NCI-H2107 treated with DMSO at 0.1 percent for 48 hours (cell line): ENCODE measurements around the gene DCAKD.
"Not testable (repeated sequence)": the region's sequence is repeated elsewhere in the genome, so short reads cannot be mapped to it uniquely, and the experiment has no call there.

Experiments
- DNase-seq: peaks from one replicate; lab custom pipeline; 2025; ENCODE audit not compliant: unreplicated experiment; lab: John Stamatoyannopoulos, UW

DCAKD gene

DNA sequence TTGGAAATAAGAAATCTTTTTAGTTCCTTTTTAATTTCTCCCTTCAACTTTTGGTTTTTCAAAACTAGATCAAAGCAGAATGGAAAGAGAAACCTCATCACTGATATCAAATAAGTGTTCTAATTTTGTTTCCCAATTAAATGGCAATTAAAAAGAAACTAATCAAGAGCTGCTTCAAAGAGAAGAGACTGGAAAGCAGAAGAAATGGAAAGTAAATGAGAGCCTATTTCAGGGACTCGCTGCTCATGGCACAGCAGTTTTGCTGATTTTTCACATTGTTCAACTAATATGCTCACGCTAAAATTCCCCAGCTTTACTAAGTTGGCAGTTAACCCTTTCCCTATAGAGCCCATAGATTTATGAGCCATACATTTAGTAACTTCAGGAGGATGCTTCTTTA is 16.2 kb upstream of the DCAKD start:
- DNase-seq = no peak

DNA sequence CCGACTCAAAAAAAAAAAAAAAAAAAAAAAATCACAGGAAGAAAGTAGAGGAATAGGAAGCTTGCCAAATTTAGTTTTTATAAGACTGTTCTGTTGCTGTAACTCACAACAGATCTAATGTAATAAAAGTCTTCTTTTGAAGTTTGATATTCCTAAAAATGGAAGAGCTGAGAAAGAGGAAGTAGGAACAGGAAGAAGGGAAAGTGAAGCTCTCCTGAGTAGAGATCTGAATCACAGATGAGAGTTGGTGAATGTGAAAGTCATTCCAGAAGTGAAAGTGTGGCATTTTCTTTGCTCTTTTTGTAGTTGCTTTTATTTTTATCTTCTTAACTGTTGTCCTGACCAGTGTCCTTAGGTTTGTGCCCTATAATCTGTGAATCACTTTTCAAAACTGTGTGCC is 11.8 kb upstream of the DCAKD start:
- DNase-seq = no peak

DNA sequence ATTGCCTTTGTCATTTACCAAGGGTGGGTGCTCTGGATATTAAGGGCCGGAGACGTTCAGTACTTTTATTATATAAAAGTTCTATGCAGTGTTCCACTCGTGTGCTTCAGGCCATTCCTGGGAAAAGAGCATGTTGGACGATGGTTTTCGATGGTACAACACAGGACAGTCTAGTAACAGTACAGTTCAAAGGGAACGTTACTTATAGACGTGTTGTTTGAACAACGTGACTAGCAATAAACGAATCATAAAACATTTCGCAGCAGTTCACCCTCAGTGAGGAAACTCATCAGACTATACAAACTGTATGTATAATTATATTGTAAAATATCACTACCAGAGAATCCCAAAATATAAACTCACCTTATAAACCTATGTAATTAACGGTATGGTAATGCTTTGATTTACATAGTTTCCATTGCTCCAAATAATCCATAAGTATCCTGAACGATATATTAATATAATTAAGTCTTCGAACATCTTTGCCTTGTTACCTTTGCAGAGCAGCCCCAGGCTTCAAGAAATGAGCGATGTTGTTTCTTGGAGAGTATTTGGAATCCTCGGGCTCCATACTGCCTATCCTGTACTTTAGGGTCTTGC is 10.3 kb upstream of the DCAKD start:
- DNase-seq = no peak

DNA sequence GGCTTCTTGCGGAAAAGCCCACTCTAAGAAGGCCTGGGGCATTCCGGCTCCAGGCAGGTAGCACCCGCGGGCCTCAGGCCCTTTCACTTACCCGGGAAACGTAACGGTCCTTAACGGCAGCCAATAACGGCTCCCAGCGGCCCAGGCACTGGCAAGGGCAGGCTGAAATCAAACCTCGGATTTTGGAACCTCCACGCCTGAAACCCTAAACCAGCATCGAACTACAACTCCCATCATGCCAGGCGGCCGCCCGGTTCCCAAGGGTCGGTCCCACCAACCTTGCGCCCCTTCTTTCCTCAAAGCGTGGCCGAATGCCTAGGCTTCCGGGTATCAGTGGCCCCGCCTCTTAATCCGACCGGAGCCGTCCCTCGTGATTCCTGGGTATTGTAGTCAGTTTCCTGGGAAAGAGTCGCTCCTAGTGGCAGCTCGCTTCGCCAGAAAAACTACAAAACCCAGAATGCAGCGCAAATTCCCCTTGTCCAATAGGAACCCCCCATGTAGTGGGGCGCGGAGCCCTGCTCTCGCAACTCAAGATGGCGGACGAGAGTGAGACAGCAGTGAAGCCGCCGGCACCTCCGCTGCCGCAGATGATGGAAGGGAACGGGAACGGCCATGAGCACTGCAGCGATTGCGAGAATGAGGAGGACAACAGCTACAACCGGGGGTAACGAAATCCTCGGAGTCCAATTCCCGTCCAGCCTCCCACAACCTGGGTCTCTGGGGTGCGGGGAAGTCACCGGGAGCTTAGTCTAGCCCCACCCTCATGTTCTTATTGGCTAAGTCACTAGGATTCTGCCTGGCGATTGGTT is 9.6 kb upstream of the DCAKD start, which contains the start of gene NMT1:
TSS of gene NMT1 (plus strand) at position 521 of the 809 bp plus-strand sequence. CDS start at position 534, 13 bp downstream.
- DNase-seq = peak; percentile 99

DNA sequence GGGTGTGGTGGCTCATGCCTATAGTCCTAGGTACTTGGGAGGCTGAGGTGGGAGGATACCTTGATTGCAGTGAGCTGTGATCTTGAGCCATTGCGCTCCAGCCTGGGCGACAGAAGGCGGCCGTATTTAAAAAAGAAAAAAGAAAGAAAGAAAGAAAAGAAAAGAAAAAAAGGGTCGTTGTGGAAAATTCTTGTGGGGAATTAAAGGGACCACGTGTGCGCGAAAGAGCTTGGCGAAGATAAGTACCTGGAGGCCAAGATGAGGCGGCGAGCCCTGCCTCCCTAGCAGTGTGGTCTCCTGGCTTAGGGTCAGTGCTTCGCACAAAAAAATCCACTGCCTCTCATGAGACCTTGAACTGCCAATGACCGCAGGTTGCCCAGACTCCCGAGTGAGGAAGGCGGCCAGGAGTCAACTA is 9.0 kb upstream of the DCAKD start:
- no peak for DNase-seq

DNA sequence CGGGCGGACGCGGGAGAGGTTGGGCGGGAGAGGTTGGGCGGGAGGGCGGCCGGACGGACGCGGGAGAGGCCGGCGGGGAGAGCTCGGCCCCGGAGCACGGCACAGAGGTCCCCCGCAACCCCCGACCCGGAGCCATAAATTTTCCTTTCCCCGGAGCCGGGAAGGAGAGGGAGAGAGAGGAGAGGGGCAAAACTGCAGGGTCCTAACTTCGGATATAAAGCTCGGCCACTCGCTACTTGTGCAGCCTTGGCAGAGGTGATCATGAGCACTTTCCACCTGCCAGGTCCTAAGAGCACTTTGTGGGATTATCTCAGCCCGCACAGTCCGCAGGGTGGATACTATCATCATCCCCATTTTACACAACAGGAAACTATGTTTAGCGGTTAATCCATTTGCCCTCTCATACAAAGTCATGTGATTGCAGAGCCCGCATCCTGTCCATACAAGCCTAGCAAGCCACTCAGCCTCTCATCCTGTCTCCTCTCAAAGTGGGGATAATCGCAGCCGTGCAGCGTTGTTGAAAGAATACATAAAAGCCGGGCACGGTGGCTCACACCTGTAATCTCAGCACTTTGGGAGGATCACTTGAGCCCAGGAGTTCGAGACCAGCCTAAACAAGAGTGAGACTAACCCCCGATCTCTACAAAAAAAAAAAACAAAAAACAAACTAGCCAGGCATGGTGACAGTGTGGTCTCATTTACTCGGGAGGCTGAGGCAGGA is 780 bp upstream of the DCAKD start:
- peak; percentile 29 for DNase-seq

DNA sequence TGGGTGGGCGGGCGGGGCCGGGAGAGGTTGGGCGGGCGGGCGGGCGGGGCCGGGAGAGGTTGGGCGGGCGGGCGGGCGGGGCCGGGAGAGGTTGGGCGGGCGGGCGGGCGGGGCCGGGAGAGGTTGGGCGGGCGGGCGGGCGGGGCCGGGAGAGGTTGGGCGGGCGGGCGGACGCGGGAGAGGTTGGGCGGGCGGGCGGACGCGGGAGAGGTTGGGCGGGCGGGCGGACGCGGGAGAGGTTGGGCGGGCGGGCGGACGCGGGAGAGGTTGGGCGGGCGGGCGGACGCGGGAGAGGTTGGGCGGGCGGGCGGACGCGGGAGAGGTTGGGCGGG is 254 bp upstream of the DCAKD start:
- DNase-seq = not testable (repeated sequence)

DNA sequence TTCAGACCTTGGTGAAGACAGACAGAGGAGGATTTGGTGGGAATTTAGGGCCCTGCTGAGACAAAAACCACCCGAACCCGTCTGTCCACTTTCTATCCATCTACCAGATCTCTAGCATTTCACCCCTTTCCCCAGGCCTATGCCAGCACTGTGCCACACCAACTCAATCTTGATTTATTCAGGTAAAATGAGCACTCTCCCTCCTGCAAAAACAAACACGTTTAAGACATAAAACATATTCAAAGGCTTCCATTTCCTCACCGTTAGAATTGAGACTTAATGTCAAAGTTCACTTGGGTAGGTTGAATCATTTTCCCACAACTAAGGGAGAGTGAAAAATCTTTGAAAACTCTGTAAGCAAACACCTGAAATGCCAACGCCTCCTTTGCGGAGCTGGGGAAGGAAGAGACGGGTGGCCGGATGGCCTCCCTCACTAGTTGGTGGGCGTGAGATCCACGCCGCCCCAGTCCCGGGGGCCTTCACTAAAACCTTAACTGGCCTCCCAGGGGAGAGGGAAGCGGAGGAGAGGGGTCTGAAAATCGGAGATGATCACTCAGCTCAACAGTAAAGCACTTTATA is 862 bp downstream of the DCAKD start:
- no peak for DNase-seq

DNA sequence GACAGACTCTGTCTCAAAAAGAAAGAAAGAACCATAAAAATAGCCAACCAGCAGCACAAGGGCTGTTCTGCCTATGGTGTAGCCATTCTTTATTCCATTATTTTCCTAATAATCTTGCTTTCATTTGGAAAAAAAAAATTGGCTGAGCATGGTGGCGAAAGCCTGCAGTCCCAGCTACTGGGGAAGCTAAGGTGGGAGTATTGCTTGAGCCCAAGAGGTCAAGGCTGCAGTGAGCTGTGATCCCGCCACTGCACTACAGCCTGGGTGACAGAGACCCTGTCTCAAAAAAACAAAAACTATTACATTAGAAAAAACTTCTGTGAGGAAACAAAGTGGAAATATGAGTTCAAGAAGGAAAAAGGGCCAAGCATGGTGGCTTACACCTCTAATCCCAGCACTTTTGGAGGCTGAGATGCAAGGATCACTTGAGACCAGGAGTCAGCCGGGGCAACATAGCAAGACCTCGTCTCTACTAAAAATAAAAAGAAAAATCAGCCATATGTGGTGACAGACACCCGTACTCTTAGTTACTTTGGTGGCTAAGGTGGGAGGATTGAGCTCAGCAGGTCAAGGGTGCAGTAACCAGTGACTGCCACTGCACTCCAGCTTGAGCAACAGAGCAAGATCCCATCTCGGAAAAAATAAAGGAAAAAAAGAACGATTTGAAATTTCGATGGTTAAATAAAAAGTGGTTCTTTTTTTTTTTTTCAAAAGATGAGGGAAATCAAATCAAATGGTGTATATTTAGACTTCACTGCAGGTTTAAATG is 2.5 kb downstream of the DCAKD start:
- no peak for DNase-seq

DNA sequence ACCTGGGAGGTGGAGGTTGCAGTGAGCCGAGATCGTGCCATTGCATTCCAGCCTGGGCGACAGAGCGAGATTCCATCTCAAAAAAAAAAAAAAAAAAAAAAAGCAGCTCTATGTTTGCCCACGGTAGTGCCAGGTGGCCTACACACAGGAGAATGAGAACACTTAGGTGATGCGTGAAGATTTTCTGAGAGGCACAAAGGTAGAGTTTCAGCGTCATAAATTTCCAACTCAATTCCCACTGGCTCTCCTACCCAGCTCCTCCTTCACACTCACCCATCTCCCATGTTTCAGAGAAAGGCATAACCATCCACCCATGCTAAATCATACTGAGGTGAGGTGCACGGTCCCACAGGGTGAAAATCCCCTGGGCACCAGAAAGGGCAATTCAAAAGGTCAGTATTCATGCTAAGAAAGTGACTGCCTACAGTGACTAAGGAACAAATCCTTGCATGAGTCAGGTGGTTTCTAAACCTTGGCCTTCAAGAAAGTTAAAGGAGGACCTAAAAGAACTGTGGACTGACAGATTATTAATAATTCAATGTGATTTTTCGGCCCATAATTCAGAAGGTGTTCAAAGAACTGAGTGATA is 4.8 kb downstream of the DCAKD start:
- DNase-seq = peak; percentile 21

DNA sequence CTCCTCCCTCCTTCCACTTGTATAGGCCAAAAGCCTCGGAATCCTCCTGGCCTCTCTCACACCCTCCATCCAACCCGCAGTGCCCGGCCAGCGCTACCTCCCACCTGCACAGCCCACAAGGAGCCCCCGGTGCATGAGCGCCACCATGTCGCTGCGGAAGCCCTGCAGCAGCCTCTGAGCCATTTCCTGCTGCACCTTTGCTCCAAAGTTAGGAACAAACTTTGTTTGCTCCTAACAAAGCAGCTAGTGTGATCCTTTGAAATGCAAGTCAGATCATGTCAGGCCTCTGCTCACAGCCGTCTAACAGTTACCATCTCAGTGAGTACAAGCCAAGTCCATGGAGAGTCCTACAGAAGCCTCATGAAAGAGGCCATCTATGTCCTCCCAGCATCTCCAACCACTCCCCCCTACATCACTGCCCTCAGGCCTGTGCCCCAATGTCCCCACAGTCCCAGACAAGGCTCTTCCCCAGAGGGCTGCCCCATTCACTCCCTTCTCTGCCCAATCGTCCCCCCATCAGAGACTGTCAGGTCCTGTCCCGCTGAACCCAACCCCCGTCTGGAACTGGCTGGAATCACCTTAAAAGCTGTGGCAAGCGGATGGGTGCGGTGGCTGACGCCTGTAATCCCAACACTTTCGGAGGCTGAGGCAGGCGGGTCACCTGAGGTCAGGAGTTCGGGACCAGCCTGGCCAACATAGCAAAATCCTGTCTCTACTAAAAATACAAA is 7.5 kb downstream of the DCAKD start:
- no peak for DNase-seq

DNA sequence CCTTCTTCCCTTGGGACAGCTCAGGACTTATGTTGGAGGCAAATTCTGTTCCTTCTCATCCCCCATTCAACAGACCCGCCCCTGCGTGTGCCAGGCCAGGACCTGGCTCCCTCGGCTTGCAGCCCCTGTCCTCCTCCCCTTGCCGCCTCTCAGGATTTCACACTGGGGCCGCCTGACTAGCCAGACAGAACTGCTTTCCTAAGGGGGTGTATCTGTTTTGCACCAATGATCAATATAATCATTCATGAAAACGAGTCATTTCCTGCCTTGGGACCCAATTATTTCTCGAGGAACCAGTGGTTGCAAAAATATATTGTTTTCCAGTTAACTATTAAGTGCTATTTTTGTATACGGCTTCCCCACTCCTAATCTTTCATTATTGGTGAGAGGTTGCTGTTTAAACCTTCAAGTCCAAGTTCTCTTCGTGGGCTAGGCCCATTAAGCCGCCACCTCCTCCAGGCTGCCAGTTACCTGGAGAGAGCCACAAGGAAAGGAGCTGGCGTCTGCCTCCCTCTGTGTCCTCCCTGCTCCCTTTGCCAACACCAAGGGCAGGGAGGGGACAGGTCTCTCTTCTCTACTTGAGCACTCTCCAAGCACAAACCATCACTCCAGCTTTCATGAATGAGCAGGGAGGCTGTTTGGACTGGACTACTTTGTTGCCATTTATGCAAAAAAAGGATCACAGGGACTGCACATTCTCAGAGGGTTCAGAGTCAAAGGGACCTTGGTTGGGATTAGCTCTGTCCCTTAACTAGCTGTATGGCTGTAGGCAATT is 8.9 kb downstream of the DCAKD start:
- no peak for DNase-seq

DNA sequence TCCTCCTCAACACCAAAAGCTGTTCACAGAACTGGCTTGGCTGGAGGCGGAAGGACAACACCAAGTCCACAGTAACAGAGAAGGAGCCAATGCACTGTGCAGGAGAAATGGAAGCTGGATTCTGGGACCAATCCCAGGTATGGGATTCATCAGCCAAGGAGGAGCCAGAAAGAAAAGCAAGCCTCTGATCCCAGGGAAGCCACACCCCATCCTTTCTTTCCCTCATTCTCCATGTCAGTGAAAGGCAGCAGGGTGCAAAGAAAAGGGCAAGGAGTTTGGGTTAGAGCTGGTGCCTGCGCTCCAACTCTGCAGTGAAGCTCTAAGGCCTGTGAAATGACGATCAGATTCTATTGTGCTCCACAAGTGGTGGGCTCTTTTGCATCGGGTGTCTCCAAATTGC is 11.0 kb downstream of the DCAKD start:
- no peak for DNase-seq

DNA sequence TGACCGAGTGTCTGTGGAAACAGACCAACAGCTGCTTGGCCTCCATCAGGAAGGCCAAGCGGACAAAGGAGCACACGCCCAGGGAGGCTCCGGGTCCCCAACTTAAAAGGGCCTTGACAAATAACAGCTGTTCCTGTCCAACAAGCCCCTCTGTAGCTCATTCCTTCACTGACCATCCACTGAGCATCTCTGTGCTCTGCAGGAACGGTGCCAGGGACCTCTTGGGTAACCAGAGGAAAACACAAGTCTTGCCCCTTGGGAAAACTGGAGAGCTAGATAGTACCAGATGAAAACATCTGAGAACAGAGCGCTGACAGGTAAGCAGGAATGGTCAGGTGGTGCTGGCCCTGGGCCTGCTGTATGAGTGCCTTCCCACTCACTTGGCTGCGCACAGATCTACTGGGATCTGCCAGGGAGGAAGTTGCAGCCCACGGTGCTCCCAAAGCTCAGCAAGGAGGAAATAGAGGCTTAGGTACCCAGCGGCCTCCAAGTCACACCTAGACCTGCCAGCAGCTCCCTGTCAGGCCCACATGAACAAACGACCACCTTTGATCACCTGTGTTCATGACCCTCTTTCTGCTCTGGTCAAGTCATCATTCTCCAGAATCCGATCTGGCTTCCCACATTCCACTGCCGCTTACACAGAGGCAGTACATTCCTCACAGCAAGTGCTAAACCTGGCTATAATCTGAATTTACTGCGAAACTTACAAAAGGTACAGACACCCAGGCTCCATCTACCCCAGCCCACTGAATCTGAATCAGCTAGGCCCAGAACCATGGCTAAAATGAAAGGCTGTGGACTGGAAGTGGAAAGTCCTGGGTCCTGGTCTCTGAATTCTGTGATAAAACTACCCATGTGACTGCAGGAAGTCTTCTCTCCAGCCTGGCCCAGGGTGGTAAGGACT is 12.5 kb downstream of the DCAKD start:
- DNase-seq = no peak

DNA sequence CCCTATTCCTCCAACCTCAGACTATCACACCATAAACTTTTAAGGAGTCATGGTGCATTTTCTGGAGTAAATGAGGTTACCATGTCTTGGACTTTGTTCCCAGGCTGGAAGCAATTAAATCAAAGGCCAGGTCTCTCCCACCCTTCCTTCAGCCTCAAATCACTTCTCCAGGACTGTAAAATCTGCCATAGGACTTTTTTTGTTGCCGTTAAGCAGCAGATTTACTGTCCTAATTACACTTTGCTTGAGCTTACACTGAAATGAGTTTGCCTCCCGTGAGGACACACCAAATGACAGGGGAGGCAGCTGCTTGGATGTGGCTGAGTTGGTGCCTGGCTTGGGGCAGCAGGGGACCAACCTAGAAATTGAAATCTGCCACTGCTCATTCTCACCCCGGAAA is 14.7 kb downstream of the DCAKD start:
- DNase-seq = no peak

DNA sequence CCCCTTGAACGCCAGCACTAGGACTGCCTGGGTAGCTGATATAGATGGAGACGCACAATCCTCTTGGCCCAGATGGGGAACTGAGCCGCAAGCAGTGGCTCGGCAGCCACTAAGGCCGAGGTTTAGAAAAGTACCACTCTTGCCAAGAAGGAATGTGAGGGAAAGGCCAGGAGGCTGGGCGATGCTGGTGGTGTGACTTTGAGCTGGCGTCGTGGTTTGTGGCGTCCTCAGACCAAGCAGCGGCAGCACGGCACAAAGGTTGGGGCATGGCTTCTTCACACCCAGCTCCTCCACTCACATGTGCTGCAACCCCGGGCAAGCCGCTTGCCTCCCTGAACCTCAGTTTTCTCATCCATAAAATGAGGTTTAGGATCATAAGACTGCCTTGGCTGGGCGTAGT is 15.6 kb downstream of the DCAKD start:
- no peak for DNase-seq

DNA sequence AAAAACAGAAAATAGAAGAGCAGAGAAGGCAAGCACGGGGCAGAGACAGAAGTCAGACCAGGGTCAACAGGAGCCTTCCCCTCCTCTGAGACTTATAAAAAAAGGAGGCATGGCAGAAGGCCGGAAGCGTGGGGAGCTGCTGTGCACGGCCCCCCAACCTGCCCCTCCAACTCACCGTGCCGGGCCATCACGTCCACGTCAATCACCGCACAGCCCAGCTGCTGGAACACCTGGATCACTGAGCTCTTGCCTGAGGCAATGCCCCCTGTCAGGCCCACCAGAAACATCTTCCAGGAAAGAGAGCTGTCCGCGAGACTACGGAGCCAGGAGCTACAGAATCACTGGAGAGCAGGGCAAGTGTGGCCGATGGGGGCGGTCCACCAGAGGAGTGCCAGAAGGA is 16.8 kb downstream of the DCAKD start:
- no peak for DNase-seq

DNA sequence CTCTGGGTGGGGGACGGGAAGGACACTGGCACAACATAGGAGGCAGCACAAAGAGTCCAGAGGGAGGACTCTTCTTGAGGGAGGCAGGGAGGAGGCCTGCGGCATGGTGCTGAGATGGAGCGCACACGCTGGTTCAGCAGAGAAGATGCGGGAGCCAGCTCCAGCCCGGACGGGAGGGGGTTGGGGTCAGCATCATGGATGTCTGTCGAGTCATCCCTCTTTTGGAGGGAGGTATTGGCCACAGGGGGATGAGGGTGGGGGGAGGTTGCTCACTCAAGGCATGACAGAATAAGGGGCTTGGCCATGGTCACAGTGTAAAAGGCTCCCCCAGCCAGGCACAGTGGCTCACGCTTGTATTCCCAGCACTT is 19.3 kb downstream of the DCAKD start:
- no peak for DNase-seq
